ENCODE measurements around the gene LYST.

GRCh38 chr1:235646463-235646862 lies 220.2 kb downstream of the LYST start:
- TF ChIP-seq CTCF (IDR thresholded peaks at IDR 0.05; ENCODE audit: insufficient read depth, low read length) (no peak), REST (IDR thresholded peaks at IDR 0.05; ENCODE audit: insufficient replicate concordance, low read depth) (no peak), POLR2AphosphoS5 (IDR thresholded peaks at IDR 0.05; ENCODE audit: low read depth) (no peak), GABPA (IDR thresholded peaks at IDR 0.05; ENCODE audit: low read depth) (no peak), SPI1 (IDR thresholded peaks at IDR 0.05; ENCODE audit: borderline replicate concordance, low read depth) (no peak)
